WTC11 (cell line): ENCODE results near the gene KCNJ6. TPM values are rescaled to one million over a fixed set of nuclear protein-coding genes. Genes with fewer than 3 reads are reported as not detected.

Experiments used
- ATAC-seq: fragments of 200-7000 bp; cut with Tn5 transposase; 2 replicates; pipeline ENCODE4 v1.10.0; 2021; ENCODE audit warnings: mild to moderate bottlenecking, moderate library complexity
- CTCF ChIA-PET: fragments of 300-600 bp; sonication (Branson Sonifier 250); formaldehyde crosslinking; loops from one replicate; lab custom pipeline; 2021; ENCODE audit warnings: antibody characterized with exemption; lab: Charles Lee
- POLR2A ChIA-PET: fragments of 350-600 bp; sonication (Branson Sonifier 250); formaldehyde crosslinking; loops from one replicate; lab custom pipeline; 2021; ENCODE audit warnings: antibody characterized with exemption; lab: Charles Lee
- DNase-seq: peaks from one replicate; pipeline ENCODE4 v3.0.0; 2021; ENCODE audit warnings: low spot score
- H3K27ac Mint-ChIP-seq: 2 replicates; pipeline ENCODE4 v1.8.0; 2021; ENCODE audit warnings: mixed read lengths
- H3K27me3 Mint-ChIP-seq: 2 replicates; pipeline ENCODE4 v1.8.0; 2021; ENCODE audit warnings: low read depth, mild to moderate bottlenecking, moderate library complexity, mixed read lengths
- H3K36me3 Mint-ChIP-seq: 2 replicates; pipeline ENCODE4 v1.8.0; 2021; ENCODE audit warnings: mixed read lengths
- H3K4me1 Mint-ChIP-seq: 2 replicates; pipeline ENCODE4 v1.8.0; 2022; ENCODE audit warnings: mixed read lengths
- H3K4me3 Mint-ChIP-seq: 2 replicates; pipeline ENCODE4 v1.8.0; 2021; ENCODE audit warnings: mild to moderate bottlenecking, moderate library complexity, mixed read lengths
- H3K9me3 Mint-ChIP-seq: 2 replicates; pipeline ENCODE4 v1.8.0; 2021; ENCODE audit warnings: mixed read lengths
- ATF1 ChIP-seq: sonication (generic); formaldehyde crosslinking; IDR thresholded peaks from 2 replicates; pipeline ENCODE4 v1.8.1; 2023; ENCODE audit warnings: mild to moderate bottlenecking, moderate library complexity, missing genetic modification reagents
- CREM ChIP-seq: sonication (generic); formaldehyde crosslinking; IDR thresholded peaks from 2 replicates; pipeline ENCODE4 v1.8.1; 2022; ENCODE audit warnings: mild to moderate bottlenecking, missing genetic modification reagents, moderate library complexity
- ELF4 ChIP-seq: sonication (generic); formaldehyde crosslinking; IDR thresholded peaks from 2 replicates; pipeline ENCODE4 v1.8.1; 2022; ENCODE audit warnings: low read depth, mild to moderate bottlenecking, moderate library complexity, missing genetic modification reagents
- ESRRA ChIP-seq: sonication (generic); formaldehyde crosslinking; IDR thresholded peaks from 2 replicates; pipeline ENCODE4 v1.8.1; 2022; ENCODE audit warnings: mild to moderate bottlenecking, missing genetic modification reagents, borderline replicate concordance
- FOXJ3 ChIP-seq: sonication (generic); formaldehyde crosslinking; IDR thresholded peaks from 2 replicates; pipeline ENCODE4 v1.9.0; 2021; ENCODE audit warnings: missing genetic modification reagents, mild to moderate bottlenecking, borderline replicate concordance
- GABPB1 ChIP-seq: sonication (generic); formaldehyde crosslinking; IDR thresholded peaks from 2 replicates; pipeline ENCODE4 v1.8.1; 2023; ENCODE audit warnings: mild to moderate bottlenecking, missing genetic modification reagents
- GRHL2 ChIP-seq: fragments of 250-450 bp; sonication (Bioruptor Pico); IDR thresholded peaks from 2 replicates; pipeline ENCODE4 v1.8.0; 2022; ENCODE audit warnings: mild to moderate bottlenecking, moderate library complexity; ENCODE audit not compliant: insufficient replicate concordance, severe bottlenecking
- HMGA2 ChIP-seq: fragments of 250-450 bp; sonication (Bioruptor Pico); IDR thresholded peaks from 2 replicates; pipeline ENCODE4 v1.4.0; 2021; ENCODE audit warnings: mild to moderate bottlenecking, moderate library complexity
- MLX ChIP-seq: sonication (generic); formaldehyde crosslinking; IDR thresholded peaks from 2 replicates; pipeline ENCODE4 v1.8.1; 2023; ENCODE audit warnings: mild to moderate bottlenecking, missing genetic modification reagents, moderate library complexity
- NFE2L1 ChIP-seq: sonication (generic); formaldehyde crosslinking; IDR thresholded peaks from 2 replicates; pipeline ENCODE4 v1.8.1; 2023; ENCODE audit warnings: missing genetic modification reagents
- NR1H2 ChIP-seq: sonication (generic); formaldehyde crosslinking; IDR thresholded peaks from 2 replicates; pipeline ENCODE4 v1.9.0; 2021; ENCODE audit warnings: mild to moderate bottlenecking, moderate library complexity, missing genetic modification reagents
- SMAD3 ChIP-seq: sonication (generic); formaldehyde crosslinking; IDR thresholded peaks from 2 replicates; pipeline ENCODE4 v1.8.0; 2022; ENCODE audit warnings: missing genetic modification reagents, mild to moderate bottlenecking, borderline replicate concordance
- SMAD4 ChIP-seq: sonication (generic); formaldehyde crosslinking; IDR thresholded peaks from 2 replicates; pipeline ENCODE4 v1.8.0; 2022; ENCODE audit warnings: mild to moderate bottlenecking, missing genetic modification reagents
- TCF7 ChIP-seq: sonication (generic); formaldehyde crosslinking; IDR thresholded peaks from 2 replicates; pipeline ENCODE4 v1.8.0; 2022; ENCODE audit warnings: mild to moderate bottlenecking, low read depth, missing genetic modification reagents, moderate library complexity
- TEAD4 ChIP-seq: sonication (generic); formaldehyde crosslinking; IDR thresholded peaks from 2 replicates; pipeline ENCODE4 v1.8.0; 2022; ENCODE audit warnings: mild to moderate bottlenecking, missing genetic modification reagents
- TP53 ChIP-seq: sonication (generic); formaldehyde crosslinking; IDR thresholded peaks from 2 replicates; pipeline ENCODE4 v1.8.1; 2023; ENCODE audit warnings: mild to moderate bottlenecking, missing genetic modification reagents
- ZNF219 ChIP-seq: sonication (generic); formaldehyde crosslinking; IDR thresholded peaks from 2 replicates; pipeline ENCODE4 v1.8.0; 2023; ENCODE audit warnings: missing genetic modification reagents, mild to moderate bottlenecking, borderline replicate concordance
- ZNF263 ChIP-seq: sonication (generic); formaldehyde crosslinking; IDR thresholded peaks from 2 replicates; pipeline ENCODE4 v1.8.1; 2022; ENCODE audit warnings: low read depth, mild to moderate bottlenecking, moderate library complexity, missing genetic modification reagents
- ZNF317 ChIP-seq: sonication (generic); formaldehyde crosslinking; IDR thresholded peaks from 2 replicates; pipeline ENCODE4 v1.8.1; 2023; ENCODE audit warnings: low read depth, mild to moderate bottlenecking, moderate library complexity, missing genetic modification reagents, borderline replicate concordance
- ZNF396 ChIP-seq: fragments of 250-450 bp; sonication (Bioruptor Pico); IDR thresholded peaks from 2 replicates; pipeline ENCODE4 v1.8.0; 2021; ENCODE audit warnings: mild to moderate bottlenecking, moderate library complexity, borderline replicate concordance
- total RNA-seq: library from RNA; stranded (reverse); gene quantifications from 3 replicates; pipeline ENCODE4 v1.2.3, GENCODE V29; 2021
- TF ChIP-seq, protein P1 (sequence below): sonication (generic); formaldehyde crosslinking; IDR thresholded peaks from 2 replicates; pipeline ENCODE4 v1.8.0; 2022; ENCODE audit warnings: mild to moderate bottlenecking, missing genetic modification reagents
- TF ChIP-seq, protein P2 (sequence below): sonication (generic); formaldehyde crosslinking; IDR thresholded peaks from 2 replicates; pipeline ENCODE4 v1.8.0; 2023; ENCODE audit warnings: mild to moderate bottlenecking, missing genetic modification reagents
- TF ChIP-seq, protein P3 (sequence below): sonication (generic); formaldehyde crosslinking; IDR thresholded peaks from 2 replicates; pipeline ENCODE4 v1.8.0; 2022; ENCODE audit warnings: mild to moderate bottlenecking, missing genetic modification reagents
- TF ChIP-seq, protein P4 (sequence below): sonication (generic); formaldehyde crosslinking; IDR thresholded peaks from 2 replicates; pipeline ENCODE4 v1.8.1; 2023; ENCODE audit warnings: mild to moderate bottlenecking, missing genetic modification reagents
- TF ChIP-seq, protein P5 (sequence below): fragments of 200-600 bp; IDR thresholded peaks from 2 replicates; pipeline ENCODE4 v1.8.0; 2022; ENCODE audit warnings: antibody characterized with exemption

KCNJ6 gene
- total RNA-seq, 1 experiment from 2014 or later = 0.35 TPM

GRCh38 chr21:37711286-37711829 lies 204.9 kb downstream of the KCNJ6 start:
- Mint-ChIP-seq H3K9me3 (peaks cover 19% of the 10 kb centered on the region), H3K27ac (no peak overlapping the region; the same call in 1 of the 2 replicates), H3K27me3 (no peaks in the 10 kb centered on the region), H3K4me3 (no peak overlapping the region), H3K36me3 (0 out of 2 replicates have a peak, but pooled peaks cover 2% of the 10 kb centered on the region), H3K4me1 (peaks cover 10% of the 10 kb centered on the region)
- POLR2A ChIA-PET = no interaction called here
- no peak for TF ChIP-seq SMAD4 (CRISPR knock-in tag)
- TF ChIP-seq TCF7 (CRISPR knock-in tag) = no peak
- TF ChIP-seq, protein P1, sequence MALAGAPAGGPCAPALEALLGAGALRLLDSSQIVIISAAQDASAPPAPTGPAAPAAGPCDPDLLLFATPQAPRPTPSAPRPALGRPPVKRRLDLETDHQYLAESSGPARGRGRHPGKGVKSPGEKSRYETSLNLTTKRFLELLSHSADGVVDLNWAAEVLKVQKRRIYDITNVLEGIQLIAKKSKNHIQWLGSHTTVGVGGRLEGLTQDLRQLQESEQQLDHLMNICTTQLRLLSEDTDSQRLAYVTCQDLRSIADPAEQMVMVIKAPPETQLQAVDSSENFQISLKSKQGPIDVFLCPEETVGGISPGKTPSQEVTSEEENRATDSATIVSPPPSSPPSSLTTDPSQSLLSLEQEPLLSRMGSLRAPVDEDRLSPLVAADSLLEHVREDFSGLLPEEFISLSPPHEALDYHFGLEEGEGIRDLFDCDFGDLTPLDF (CRISPR knock-in tag) = no peak
- no peak for TF ChIP-seq ZNF219 (CRISPR knock-in tag)
- no peak for TF ChIP-seq CREM
- no peak for TF ChIP-seq NR1H2 (CRISPR knock-in tag)
- TF ChIP-seq, protein P2, sequence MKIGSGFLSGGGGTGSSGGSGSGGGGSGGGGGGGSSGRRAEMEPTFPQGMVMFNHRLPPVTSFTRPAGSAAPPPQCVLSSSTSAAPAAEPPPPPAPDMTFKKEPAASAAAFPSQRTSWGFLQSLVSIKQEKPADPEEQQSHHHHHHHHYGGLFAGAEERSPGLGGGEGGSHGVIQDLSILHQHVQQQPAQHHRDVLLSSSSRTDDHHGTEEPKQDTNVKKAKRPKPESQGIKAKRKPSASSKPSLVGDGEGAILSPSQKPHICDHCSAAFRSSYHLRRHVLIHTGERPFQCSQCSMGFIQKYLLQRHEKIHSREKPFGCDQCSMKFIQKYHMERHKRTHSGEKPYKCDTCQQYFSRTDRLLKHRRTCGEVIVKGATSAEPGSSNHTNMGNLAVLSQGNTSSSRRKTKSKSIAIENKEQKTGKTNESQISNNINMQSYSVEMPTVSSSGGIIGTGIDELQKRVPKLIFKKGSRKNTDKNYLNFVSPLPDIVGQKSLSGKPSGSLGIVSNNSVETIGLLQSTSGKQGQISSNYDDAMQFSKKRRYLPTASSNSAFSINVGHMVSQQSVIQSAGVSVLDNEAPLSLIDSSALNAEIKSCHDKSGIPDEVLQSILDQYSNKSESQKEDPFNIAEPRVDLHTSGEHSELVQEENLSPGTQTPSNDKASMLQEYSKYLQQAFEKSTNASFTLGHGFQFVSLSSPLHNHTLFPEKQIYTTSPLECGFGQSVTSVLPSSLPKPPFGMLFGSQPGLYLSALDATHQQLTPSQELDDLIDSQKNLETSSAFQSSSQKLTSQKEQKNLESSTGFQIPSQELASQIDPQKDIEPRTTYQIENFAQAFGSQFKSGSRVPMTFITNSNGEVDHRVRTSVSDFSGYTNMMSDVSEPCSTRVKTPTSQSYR (CRISPR knock-in tag) = no peak
- no peak for TF ChIP-seq MLX (CRISPR knock-in tag)
- TF ChIP-seq ZNF263 (CRISPR knock-in tag) = no peak
- no peak for ATAC-seq
- CTCF ChIA-PET = interaction anchor here (0.7 to 3.5 kb wide), 18 partner anchors 10 to 645 kb away, joined by 3 to 49 read pairs (median 4); partner anchors contain the start of gene KCNJ6
- DNase-seq = no peak

GRCh38 chr21:37710546-37711285 lies 205.5 kb downstream of the KCNJ6 start:
- H3K27me3 Mint-ChIP-seq = no peaks in the 10 kb centered on the region
- ChIA-PET POLR2A (no interaction called here), CTCF (interaction anchor here (0.7 to 3.5 kb wide), 9 partner anchors 10 to 460 kb away, joined by 3 to 49 read pairs (median 4); partner anchors contain the start of gene KCNJ6)
- H3K4me3 Mint-ChIP-seq = no peak overlapping the region
- ATAC-seq (no peak), DNase-seq (no peak)
- H3K9me3 Mint-ChIP-seq = peaks cover 19% of the 10 kb centered on the region
- H3K27ac Mint-ChIP-seq = no peak overlapping the region
- no peak for TF ChIP-seq ATF1 (CRISPR knock-in tag)
- no peak for TF ChIP-seq ZNF396
- no peak for TF ChIP-seq HMGA2
- no peak for TF ChIP-seq SMAD3 (CRISPR knock-in tag)
- TF ChIP-seq GRHL2 = no peak
- TF ChIP-seq, protein P3, sequence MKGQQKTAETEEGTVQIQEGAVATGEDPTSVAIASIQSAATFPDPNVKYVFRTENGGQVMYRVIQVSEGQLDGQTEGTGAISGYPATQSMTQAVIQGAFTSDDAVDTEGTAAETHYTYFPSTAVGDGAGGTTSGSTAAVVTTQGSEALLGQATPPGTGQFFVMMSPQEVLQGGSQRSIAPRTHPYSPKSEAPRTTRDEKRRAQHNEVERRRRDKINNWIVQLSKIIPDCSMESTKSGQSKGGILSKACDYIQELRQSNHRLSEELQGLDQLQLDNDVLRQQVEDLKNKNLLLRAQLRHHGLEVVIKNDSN = no peak
- TF ChIP-seq TEAD4 (CRISPR knock-in tag) = no peak
- peaks cover 10% of the 10 kb centered on the region for H3K4me1 Mint-ChIP-seq
- H3K36me3 Mint-ChIP-seq = 0 out of 2 replicates have a peak, but pooled peaks cover 2% of the 10 kb centered on the region

GRCh38 chr21:37704751-37705150 lies 211.5 kb downstream of the KCNJ6 start:
- H3K4me3 Mint-ChIP-seq = no peak overlapping the region
- POLR2A ChIA-PET = no interaction called here
- peaks cover 9% of the 10 kb centered on the region for H3K9me3 Mint-ChIP-seq
- no peak overlapping the region for H3K27ac Mint-ChIP-seq
- no peaks in the 10 kb centered on the region for H3K4me1 Mint-ChIP-seq
- DNase-seq (no peak), ATAC-seq (no peak)
- CTCF ChIA-PET = no interaction called here
- no peaks in the 10 kb centered on the region for H3K36me3 Mint-ChIP-seq
- H3K27me3 Mint-ChIP-seq = no peaks in the 10 kb centered on the region
- TF ChIP-seq ELF4 (no peak), FOXJ3 (CRISPR knock-in tag) (no peak), TP53 (CRISPR knock-in tag) (no peak), ESRRA (CRISPR knock-in tag) (no peak), NFE2L1 (CRISPR knock-in tag) (no peak), GABPB1 (CRISPR knock-in tag) (no peak), ZNF317 (CRISPR knock-in tag) (no peak)
- TF ChIP-seq, protein P4, sequence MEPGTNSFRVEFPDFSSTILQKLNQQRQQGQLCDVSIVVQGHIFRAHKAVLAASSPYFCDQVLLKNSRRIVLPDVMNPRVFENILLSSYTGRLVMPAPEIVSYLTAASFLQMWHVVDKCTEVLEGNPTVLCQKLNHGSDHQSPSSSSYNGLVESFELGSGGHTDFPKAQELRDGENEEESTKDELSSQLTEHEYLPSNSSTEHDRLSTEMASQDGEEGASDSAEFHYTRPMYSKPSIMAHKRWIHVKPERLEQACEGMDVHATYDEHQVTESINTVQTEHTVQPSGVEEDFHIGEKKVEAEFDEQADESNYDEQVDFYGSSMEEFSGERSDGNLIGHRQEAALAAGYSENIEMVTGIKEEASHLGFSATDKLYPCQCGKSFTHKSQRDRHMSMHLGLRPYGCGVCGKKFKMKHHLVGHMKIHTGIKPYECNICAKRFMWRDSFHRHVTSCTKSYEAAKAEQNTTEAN (CRISPR knock-in tag) = no peak
- TF ChIP-seq, protein P5, sequence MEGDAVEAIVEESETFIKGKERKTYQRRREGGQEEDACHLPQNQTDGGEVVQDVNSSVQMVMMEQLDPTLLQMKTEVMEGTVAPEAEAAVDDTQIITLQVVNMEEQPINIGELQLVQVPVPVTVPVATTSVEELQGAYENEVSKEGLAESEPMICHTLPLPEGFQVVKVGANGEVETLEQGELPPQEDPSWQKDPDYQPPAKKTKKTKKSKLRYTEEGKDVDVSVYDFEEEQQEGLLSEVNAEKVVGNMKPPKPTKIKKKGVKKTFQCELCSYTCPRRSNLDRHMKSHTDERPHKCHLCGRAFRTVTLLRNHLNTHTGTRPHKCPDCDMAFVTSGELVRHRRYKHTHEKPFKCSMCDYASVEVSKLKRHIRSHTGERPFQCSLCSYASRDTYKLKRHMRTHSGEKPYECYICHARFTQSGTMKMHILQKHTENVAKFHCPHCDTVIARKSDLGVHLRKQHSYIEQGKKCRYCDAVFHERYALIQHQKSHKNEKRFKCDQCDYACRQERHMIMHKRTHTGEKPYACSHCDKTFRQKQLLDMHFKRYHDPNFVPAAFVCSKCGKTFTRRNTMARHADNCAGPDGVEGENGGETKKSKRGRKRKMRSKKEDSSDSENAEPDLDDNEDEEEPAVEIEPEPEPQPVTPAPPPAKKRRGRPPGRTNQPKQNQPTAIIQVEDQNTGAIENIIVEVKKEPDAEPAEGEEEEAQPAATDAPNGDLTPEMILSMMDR = no peak
